Subcutaneous adipose tissue (tissue), 4 donors: Measurements from ENCODE around the gene PIAS1. TPM values are rescaled to one million over a fixed set of nuclear protein-coding genes. Genes with fewer than 3 reads are reported as not detected.

Experiments
- total RNA-seq, 4 donors: library from RNA; depleted of rRNA; stranded (reverse); fragments of >200 nt; gene quantifications; one replicate each; pipeline ENCODE4 v1.1.0, GENCODE V29; 2016
- TF ChIP-seq, protein P1 (sequence below): fragments of 450-650 bp; IDR thresholded peaks from one replicate; pipeline ENCODE4 v1.5.1; 2016; ENCODE audit warnings: low read depth, mild to moderate bottlenecking, control low read depth, antibody characterized with exemption, moderate library complexity

PIAS1 gene
- total RNA-seq, 4 donors from 2014 or later = 34.3 to 68.8 (median 45.4) TPM

DNA sequence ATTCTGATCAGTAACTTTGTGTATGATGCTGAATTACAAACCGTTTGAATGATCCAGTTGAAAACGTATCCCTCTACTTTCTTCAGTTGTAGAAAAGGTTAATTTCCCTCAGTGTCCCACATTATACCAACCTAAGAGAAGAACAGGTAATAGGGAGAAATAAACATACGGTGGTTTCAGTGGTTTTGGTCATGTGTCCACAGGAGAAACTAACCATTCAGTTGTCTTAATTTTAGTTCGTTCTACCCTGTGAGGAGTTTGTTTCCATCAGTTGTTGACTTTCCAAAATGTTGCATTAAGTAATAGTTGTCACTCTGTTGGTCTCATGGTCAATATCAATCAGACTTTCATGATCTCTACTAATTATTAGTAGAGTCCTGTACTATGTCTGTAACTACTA is 135.9 kb downstream of the PIAS1 start:
- TF ChIP-seq, protein P1, sequence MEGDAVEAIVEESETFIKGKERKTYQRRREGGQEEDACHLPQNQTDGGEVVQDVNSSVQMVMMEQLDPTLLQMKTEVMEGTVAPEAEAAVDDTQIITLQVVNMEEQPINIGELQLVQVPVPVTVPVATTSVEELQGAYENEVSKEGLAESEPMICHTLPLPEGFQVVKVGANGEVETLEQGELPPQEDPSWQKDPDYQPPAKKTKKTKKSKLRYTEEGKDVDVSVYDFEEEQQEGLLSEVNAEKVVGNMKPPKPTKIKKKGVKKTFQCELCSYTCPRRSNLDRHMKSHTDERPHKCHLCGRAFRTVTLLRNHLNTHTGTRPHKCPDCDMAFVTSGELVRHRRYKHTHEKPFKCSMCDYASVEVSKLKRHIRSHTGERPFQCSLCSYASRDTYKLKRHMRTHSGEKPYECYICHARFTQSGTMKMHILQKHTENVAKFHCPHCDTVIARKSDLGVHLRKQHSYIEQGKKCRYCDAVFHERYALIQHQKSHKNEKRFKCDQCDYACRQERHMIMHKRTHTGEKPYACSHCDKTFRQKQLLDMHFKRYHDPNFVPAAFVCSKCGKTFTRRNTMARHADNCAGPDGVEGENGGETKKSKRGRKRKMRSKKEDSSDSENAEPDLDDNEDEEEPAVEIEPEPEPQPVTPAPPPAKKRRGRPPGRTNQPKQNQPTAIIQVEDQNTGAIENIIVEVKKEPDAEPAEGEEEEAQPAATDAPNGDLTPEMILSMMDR = no peak

DNA sequence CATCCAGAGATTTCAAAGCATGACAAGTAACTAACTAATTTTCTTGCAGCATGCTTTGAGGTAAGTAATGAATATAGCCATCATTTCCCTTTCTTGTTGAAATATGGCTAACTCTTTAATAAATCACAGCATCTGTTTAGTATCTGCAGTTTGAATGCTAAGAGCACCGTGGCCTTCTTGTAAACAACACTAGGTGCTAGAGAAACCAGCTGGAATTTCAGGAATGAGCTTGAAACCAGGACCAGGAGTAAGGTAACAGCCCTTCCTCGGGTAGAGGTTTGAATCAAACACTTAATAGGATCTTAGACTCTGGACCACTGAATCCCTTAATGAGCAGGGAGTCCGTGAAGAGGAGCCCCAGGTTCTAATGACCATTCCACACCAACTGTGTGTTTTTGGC is 137.4 kb downstream of the PIAS1 start:
- TF ChIP-seq, protein P1 = no peak

DNA sequence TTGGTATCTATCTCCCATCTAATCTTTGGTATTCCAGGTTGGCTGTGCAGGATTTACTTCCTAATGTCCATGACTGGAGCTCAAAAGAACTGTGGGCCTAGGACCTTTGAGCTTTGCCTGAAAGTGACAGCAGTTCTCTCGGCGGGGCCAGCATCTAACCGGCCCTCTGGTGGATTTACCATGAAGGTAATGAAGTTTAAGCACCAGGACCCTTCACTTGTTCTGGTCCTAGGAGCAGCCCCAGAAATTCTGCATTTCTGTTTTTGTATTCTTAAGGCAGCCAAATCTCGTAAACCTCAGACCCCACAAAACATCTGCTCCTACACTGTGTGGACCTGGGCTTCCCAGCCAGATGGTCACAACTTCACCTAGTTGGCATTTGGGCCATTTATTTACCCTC is 138.0 kb downstream of the PIAS1 start:
- TF ChIP-seq, protein P1 = no peak

DNA sequence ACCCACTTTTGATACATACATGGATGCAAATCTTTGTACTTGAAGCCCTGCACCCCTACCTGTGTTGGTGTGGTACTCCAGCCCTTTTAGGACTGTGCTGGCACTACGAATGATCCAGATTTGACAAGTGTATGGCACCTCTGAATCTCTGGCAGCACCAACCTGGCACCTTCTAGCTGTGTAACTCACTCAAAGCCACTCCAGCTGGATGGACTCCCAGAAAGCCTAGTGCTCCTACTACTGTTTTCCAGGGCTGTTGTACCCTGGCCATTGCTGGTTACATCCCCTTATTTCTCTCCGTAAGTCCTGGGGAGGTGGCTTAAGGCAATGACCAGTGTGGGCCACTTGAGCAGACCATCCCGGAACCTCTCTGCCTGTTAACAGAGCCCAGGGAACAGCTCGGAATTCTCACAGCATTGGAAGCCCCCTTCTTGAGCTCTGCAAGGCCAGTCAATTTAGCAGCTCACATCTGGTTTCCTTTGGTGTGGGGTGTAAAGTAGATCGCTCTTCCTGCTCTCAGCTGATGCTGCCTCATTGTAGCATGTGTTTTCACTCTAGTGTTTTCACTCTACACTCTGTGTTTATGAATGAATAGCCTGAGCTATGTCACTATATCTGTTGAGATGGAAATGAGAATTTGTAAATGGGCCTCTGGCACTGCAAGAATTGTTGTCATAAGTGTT is 138.8 kb downstream of the PIAS1 start:
- TF ChIP-seq, protein P1 = no peak

DNA sequence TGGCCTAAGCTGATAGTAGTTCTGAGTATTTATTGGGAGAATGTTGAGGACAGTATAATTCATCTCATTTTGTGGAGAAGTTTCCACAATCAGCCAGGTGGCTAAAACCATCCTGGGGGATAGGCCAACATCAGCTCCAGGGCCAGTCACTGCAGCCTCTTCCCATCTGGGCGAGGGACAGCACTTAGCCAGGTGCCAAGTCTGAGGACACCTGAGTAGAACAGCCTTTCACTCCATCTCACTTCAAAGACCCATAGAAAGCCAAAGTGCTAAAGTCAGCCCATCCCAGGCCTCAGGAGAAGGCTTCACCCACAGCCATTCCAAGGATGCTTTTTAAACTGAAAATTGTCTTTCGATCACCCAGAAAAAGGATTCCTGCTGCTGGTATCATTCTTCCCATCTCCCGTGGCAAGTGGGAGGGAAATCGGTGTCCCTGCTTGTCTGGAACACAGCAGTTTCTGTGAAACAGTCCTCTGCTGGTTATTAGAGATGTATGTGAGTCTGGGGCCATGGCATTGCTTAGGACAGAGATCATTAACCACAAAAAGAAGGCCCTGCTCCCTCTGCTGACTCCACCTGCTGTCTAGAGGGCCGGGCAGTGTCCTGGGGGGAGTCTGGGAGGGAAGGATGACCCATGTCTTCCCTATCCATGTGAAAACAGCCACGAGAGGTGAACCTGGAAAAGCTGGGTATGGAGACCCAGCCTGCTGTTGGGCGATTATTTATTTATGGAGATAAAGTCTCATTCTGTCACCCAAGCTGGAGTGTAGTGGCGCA is 141.4 kb downstream of the PIAS1 start:
- TF ChIP-seq, protein P1 = no peak

DNA sequence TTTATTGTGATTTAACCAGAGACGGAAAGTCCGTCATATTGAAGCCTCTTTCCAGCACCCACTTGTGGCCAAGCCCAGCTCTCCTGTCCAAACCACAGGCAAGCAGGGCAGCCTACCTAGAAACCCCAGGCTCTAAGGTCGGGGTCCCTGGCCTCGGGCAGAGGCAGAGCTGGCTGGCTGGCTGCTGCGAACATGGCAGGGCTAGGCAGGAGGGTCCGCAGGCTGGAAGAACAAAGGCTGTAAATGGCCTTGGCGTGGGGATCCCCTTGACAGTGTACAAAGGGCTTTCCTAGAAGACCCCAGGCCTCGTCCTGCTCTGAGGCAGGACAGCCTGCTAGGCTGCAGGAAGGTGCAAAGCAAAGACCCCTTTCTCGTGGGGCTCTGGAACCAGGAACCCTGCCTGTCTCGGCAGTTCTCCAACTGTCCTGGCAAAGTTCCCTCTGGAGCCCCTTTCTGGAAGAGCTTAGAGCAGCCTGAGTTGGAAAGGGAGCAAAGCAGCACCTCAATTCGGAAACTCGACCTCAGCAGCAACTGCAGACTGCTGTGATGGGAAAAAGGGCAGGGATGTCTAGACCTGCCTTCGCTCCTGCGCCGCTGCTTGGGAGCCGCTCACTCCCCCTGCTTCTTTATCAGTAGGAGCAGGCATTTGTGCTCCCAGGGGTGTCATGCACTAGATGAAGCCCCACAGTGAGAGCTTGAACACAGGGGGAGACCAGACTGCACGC is 142.5 kb downstream of the PIAS1 start:
- TF ChIP-seq, protein P1 = no peak

DNA sequence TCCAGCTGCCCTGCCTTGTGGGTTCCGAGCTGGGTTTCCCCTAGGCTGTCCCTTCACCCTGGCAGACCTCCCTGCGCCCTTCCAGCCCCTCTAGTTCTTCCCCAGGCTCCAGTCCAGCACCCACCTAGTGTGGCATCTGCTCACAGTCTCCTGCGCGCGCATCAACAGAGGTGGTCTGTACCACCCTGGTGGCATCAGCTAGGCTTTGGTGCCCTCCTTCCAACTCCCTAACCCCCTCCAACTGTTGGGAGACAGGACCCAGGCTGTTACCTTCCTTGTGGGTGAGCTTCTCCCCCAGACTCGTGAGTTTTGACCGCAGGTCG is 143.0 kb downstream of the PIAS1 start:
- TF ChIP-seq, protein P1 = no peak
